Activated T-helper 1 cell treated with anti-CD3 and anti-CD28 coated beads, Interleukin-2, amount 50 U/mL, for 16 hours (primary cell): ENCODE results near the gene KIF26B.

Source experiments
- DNase-seq, 2 donors: peaks; one replicate each; pipeline ENCODE4 v3.0.0-alpha.2; 2020; ENCODE audit warnings: low read depth in 1 of 2, low spot score in 1 of 2

KIF26B gene

GRCh38 chr1:245448975-245449431 is 294.2 kb downstream of the KIF26B start:
- no peak for DNase-seq

- DNase-seq = no peak
Observed at GRCh38 chr1:245453541-245453940, 298.8 kb downstream of the KIF26B start.

DNA sequence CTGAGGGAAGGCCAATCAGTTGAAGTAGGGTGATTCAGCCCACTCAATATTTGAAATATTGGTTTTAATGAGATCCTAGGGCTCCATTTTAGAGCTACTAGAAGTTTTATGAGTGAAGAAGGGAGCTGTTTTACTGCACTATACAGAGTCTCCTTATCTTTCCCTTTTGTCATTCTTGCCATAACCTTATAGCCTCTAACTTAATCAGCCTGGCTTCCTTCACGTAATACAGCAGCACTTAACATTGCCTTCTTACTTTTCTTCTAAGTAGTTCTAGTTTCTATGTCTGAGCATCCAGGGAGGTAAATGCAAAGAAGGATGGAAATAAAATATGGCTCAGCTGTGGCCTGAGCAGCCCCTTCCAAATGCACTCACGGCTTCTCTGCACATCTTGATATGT is 299.3 kb downstream of the KIF26B start:
- no peak for DNase-seq

GRCh38 chr1:245457562-245457961 is 302.8 kb downstream of the KIF26B start:
- no peak for DNase-seq

DNA sequence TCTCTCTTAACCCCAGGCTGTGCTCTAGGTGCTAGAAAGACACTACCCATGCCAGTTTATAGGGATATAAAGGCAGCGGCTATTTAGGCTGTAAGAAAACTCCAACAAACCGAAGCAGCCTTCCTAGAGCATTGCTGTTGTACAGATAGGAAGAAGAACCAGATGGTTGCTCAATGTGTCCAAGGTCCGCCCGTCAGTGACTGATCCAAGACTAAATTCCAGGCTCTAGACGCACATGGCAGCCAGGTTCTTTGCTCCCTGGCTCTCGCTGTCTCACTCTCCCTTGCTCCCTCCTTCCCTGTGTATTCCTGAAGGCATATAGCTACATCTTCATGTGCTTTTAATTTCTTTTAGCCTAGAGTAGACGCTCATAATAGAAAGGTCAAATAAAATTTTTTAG is 303.4 kb downstream of the KIF26B start:
- no peak for DNase-seq

DNA sequence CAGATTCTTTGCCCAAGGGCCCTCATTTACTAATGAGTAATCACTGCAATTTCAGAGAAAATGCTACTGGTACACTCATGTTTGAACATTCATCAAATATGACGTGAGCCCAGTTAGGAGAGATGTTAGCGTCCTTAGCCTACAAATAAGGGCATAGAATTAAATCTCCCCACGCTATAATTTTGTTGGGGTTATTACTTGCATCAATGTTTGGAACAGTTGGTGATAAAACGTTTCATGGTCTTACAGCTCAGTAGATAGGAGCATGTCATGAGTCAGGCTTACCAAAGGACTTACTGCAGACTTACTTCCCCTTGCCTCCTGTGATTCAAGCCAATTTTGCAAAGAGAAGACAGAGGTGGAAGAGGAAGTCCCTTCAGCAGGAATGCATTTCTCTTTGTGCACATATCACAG is 304.0 kb downstream of the KIF26B start:
- no peak for DNase-seq

DNA sequence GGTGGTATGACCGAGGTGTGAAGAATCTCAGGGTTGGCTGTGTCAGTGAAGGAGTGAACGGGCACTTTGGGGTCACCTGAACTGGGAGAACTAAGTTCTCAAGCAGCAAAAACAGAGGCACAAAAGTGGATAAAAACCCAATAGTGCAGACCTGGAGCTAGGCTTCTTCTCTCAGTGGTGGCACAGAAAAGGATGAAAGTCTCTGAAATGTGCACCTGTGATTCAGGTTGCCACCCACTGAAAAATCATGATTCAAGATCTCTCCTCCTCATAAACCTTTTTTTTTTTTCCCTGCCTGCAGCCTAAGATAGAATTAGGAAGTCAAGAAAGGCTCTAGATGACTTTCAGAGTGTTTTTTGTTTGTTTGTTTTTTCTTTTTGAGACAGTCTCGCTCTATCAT is 304.8 kb downstream of the KIF26B start:
- DNase-seq = no peak

- DNase-seq = no peak
Observed at GRCh38 chr1:245461681-245462080, 306.9 kb downstream of the KIF26B start.

DNA sequence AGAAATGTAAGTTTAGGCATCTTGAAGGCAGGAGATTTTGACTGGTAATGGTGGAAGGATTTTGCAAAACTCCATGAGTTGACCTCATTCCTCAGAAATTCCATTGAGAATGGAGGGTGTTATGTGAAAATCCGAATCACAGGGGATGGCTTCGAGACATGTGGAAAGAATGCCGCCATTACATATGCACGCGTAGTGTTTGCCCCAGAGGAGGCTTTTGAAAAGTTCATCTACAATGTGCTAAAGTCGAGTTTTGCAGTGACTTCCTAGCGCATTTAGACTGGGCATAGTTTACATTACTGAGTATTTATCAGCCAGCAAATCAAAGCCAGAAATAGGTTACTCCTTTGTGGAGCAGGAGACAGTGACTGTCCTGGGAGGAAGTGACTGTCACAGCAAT is 307.4 kb downstream of the KIF26B start:
- DNase-seq = no peak

DNA sequence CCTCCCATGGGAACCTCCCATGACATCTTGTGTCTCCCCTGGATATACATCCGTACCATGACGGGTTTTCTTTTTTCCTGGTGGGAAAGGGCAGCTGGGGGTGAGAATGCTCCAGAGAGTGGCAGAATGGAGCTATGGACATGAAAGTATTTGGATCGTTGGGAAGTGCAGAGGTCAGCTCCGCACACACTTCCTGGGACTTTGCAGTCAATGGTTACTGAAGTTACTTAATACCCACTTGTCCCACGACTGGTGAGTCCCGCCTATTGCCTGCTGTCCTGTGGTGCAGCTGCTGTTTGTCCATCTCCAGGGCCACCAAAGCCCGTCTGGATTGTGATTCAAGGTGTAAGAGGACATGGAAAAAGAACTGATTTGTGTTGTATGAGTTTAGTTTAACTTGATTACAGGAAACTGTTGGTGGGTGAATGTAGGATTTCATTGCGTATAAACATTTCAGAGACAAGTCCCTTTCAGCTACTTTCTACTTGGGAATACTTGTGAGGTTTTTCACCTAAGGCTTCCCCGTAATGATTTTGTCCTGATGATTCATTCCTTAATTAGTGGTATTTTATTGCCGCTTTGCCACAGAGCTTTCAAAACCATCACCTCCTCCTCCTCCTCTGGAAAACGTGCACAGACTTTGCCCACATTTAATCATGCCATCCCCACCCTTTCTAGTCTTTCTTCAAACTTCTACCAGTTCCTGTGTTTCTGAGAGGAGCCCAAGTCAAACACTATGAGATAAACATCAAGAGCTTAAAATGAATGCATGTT is 308.8 kb downstream of the KIF26B start:
- DNase-seq = no peak

GRCh38 chr1:245464290-245464689 is 309.5 kb downstream of the KIF26B start:
- no peak for DNase-seq

GRCh38 chr1:245465666-245466065 is 310.9 kb downstream of the KIF26B start:
- no peak for DNase-seq

DNA sequence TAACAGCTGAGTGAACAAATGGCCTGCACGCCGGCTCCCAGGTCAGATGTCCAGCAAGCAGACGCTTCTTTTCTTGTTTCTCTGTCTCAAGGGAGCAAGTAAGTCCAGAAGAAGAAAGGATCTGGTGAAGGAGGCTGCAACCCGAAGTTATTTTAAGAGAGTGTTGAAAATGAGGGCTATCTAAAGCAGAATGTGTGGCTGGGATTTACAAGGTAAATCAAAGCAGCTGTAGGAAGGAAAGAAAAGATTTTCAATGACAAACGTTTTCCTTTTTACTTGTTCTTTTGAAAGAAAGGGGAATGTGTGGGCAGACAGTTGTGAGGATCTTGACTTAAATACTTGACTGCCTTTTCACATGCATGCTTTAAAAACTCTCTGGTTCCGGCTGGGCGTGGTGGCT is 311.5 kb downstream of the KIF26B start:
- DNase-seq = no peak

GRCh38 chr1:245467804-245468203 is 313.0 kb downstream of the KIF26B start:
- no peak for DNase-seq

DNA sequence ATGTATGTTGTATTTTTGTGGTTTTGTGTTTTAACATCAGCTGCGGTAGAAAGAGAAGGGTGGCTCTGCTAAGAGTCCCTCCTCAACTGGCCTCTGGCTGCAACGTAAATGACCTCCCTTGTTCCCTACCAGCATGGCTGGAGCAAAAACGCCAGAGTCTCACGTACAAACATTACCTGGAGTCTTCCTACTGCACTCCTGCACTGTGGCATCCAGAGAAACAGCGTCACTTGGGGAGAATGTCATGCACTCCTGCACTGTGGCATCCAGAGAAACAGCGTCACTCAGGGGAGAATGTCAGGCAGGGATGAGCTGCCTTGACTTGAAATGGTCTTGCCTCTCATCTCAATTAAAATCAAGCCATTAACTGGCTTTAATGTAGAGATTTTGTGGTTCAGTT is 314.2 kb downstream of the KIF26B start:
- no peak for DNase-seq

- DNase-seq = no peak
Observed at GRCh38 chr1:245469734-245470133, 314.9 kb downstream of the KIF26B start.

GRCh38 chr1:245475126-245475525 is 320.3 kb downstream of the KIF26B start:
- no peak for DNase-seq

DNA sequence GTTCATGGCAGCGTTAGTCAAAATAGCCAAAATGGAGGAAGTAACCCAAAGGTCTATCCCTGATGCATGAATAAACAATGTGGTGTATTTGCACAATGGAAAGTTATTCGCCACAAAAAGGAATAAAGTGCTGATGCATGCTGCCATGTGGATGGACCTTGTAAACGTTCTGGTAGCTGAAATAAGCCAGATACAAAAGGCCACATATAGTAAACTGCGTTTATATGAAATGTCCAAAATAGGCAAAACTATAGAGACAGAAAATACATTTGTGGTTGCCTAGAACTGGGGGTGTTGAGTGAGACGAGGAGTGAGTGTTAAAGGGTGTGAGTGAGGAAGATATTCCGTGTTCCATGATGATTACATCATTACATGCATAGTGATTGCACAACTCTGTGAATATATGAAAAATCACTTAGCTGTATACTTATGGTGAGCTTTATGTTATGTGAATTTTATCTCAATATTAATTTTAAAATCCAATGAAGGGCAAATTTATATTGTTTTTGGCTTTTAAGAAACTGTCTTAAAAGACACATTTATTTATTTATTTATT is 321.3 kb downstream of the KIF26B start:
- DNase-seq = no peak

- no peak for DNase-seq
Observed at GRCh38 chr1:245477941-245478340, 323.2 kb downstream of the KIF26B start.

- DNase-seq = no peak
Observed at GRCh38 chr1:245480393-245481120, 325.8 kb downstream of the KIF26B start.

DNA sequence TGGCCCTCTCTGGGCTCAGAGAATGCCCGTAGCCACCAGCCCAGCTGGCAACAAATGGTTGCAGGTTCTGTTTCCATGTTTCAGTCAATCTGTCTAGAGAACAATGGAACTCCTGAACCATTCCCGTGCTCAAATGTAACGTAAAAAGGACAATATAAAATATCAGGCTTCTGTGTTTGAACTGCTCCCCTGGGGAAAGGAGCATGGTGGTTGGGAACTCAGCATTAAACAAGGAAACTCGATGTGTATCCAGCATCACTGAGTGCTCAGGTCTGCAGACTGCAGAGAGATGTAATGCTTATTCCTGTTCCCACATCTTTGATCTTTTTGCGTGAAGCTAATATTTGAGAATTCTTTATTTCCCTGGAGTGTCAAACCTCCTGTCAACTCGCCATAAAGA is 326.5 kb downstream of the KIF26B start:
- DNase-seq = no peak

DNA sequence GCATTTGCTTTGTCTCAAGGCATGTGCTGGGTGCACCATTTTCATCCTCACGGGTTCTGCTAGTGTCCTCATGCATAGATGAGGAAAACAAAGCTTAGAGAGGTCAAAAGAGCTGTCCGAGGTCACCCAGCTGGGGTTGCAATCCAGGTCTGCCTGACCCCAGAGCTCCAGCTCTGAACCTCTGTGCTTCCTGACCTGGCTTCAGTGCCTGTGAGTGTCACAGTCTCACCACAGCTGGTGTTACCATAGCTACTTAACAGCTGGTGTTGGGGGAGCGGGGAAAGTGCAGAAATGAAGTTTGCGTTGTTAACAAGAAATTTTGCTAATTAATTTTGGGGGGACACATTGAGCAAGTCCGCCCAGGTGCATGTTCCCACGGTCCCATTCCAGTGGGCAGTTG is 328.5 kb downstream of the KIF26B start:
- no peak for DNase-seq
